ENCODE results near the gene ALG6.
A peak's percentile ranks its signal among the peaks of the same experiment; 100 is the strongest.
"Not testable (repeated sequence)": the region's sequence is repeated elsewhere in the genome, so short reads cannot be mapped to it uniquely, and the experiment has no call there.

Gene ALG6

GRCh38 chr1:63418101-63418500 is 50.7 kb downstream of the ALG6 start:
- DNase-seq: no peak

GRCh38 chr1:63420746-63421145 is 53.3 kb downstream of the ALG6 start:
- DNase-seq: not testable (repeated sequence)

GRCh38 chr1:63423649-63424048 is 56.2 kb downstream of the ALG6 start:
- DNase-seq: no peak

GRCh38 chr1:63428815-63429214 is 61.4 kb downstream of the ALG6 start:
- DNase-seq: no peak

GRCh38 chr1:63429281-63429680 is 61.9 kb downstream of the ALG6 start:
- DNase-seq: no peak

GRCh38 chr1:63435161-63435560 is 67.7 kb downstream of the ALG6 start:
- no peak for DNase-seq

- peak; percentile 51 for DNase-seq
Measured at GRCh38 chr1:63442141-63442475, 74.7 kb downstream of the ALG6 start.

GRCh38 chr1:63448731-63449246 is 81.4 kb downstream of the ALG6 start:
- peak; percentile 59 for DNase-seq

GRCh38 chr1:63450416-63450815 is 83.0 kb downstream of the ALG6 start:
- no peak for DNase-seq

GRCh38 chr1:63453232-63453631 is 85.8 kb downstream of the ALG6 start:
- no peak for DNase-seq

GRCh38 chr1:63454269-63454668 is 86.8 kb downstream of the ALG6 start:
- peak; percentile 17 for DNase-seq

GRCh38 chr1:63458750-63459149 is 91.3 kb downstream of the ALG6 start:
- no peak for DNase-seq

- DNase-seq: no peak
Measured at GRCh38 chr1:63461661-63462230, 94.3 kb downstream of the ALG6 start.

- DNase-seq: no peak
Measured at GRCh38 chr1:63463248-63463647, 95.8 kb downstream of the ALG6 start.

- DNase-seq: no peak
Measured at GRCh38 chr1:63466181-63466580, 98.8 kb downstream of the ALG6 start.

- DNase-seq: no peak
Measured at GRCh38 chr1:63466759-63467158, 99.3 kb downstream of the ALG6 start.

- not testable (repeated sequence) for DNase-seq
Measured at GRCh38 chr1:63468683-63469082, 101.3 kb downstream of the ALG6 start.

- peak; percentile 30 for DNase-seq
Measured at GRCh38 chr1:63475761-63476160, 108.3 kb downstream of the ALG6 start.

GRCh38 chr1:63480057-63480456 is 112.6 kb downstream of the ALG6 start:
- DNase-seq: no peak

GRCh38 chr1:63486629-63487028 is 119.2 kb downstream of the ALG6 start:
- DNase-seq: no peak

- DNase-seq: peak; percentile 4
Measured at GRCh38 chr1:63487336-63488065, 120.1 kb downstream of the ALG6 start.

Data from fibroblast of skin of scalp (primary cell).